Cerebellar nuclear complex (tissue), 1 donor: ENCODE measurements around the gene STH.

Experiments used
- DNase-seq, 2 experiments: peaks; one replicate each; lab custom pipeline; 2025; lab: John Stamatoyannopoulos, UW

STH gene

DNA sequence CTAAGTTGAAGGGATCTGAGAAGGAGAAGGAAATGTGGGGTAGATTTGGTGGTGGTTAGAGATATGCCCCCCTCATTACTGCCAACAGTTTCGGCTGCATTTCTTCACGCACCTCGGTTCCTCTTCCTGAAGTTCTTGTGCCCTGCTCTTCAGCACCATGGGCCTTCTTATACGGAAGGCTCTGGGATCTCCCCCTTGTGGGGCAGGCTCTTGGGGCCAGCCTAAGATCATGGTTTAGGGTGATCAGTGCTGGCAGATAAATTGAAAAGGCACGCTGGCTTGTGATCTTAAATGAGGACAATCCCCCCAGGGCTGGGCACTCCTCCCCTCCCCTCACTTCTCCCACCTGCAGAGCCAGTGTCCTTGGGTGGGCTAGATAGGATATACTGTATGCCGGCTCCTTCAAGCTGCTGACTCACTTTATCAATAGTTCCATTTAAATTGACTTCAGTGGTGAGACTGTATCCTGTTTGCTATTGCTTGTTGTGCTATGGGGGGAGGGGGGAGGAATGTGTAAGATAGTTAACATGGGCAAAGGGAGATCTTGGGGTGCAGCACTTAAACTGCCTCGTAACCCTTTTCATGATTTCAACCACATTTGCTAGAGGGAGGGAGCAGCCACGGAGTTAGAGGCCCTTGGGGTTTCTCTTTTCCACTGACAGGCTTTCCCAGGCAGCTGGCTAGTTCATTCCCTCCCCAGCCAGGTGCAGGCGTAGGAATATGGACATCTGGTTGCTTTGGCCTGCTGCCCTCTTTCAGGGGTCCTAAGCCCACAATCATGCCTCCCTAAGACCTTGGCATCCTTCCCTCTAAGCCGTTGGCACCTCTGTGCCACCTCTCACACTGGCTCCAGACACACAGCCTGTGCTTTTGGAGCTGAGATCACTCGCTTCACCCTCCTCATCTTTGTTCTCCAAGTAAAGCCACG, 28.3 kb downstream of the STH start:
- DNase-seq: no peak

DNA sequence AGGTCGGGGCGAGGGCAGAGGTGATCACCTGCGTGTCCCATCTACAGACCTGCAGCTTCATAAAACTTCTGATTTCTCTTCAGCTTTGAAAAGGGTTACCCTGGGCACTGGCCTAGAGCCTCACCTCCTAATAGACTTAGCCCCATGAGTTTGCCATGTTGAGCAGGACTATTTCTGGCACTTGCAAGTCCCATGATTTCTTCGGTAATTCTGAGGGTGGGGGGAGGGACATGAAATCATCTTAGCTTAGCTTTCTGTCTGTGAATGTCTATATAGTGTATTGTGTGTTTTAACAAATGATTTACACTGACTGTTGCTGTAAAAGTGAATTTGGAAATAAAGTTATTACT, 28.9 kb downstream of the STH start:
- DNase-seq: no peak

DNA sequence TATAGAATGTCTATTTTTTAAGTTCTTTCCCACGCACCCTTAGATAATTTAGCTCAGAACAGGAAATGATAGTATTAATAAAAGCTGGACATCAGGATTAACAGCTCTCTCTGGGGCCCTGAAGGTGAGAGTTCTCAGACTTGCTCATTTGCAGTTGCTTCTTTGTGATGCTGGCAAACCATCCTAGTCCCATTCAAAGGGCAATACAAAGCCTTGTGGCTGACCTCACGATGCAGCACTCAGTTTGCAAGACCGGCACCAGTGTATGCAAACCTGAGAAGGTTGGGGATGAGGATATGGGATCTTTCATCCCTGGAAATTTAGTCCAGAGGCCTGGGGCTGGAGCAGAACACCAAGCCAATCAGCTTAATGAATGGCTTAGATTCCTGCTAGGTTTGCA, 29.3 kb downstream of the STH start:
- DNase-seq: no peak

DNA sequence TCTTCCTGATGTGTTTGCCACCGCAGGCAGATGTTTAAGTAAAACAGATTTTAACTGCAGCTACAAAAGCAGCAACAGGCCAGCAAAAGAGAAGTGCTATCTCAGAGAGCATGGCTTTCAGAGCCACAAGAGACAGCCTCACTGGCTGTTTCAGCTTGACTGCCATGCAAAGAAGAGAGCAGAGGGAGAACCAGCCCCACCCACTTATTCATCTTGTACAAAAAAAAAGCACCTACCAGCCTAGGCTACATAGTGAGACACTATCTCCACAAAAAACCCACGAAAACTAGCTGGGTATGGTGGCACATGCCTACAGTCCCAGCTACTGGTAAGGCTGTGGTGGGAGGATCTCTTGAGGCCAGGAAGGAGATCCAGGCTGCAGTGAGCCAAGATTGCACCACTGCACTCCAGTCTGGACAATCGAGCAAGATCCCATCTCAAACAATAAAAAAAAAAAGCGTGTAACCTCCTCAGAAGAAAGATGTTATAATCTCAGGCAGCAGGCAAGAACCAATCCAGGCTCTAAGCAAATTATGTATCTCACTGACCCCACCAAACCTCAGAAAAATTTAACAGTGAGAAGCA, 30.0 kb downstream of the STH start:
- DNase-seq: no peak

DNA sequence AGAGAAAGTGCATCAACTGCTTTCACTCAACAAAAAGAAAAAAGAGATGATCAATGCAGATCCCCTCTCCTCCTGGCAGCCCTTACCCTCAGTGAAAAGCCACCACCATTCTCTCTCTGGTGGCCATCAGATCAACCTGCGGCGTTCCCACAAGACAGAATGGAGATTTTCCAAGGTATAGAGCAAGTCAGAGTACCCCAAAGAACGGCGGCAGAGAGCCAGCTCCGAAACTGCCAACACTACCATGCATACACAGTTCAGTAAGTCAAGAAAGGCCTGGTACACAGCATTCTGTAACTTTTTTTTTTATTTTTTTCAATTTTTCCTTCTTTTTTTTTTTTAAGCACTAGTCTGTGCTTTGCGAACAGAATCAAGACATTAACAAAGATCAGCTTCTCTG, 30.6 kb downstream of the STH start:
- no peak for DNase-seq

DNA sequence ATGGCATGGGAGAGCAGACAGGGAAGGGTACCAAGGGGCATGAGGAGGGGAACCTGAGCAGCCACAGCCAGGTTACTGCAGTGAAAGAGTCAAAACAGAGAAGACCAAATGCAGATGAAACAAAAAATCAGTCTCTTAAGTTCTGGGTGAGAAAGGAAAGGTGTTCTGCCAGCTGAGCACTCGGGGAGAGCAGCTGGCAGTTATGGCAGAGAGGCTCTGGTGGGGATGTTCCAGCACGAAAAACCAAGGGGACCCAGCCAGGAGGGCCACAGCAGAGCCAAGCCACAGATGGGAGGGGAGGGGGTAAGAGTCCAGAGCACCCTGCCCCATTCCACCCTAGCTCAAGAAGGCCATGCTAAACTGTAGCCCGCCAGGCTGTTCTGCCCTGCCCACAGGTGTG, 31.7 kb downstream of the STH start:
- no peak for DNase-seq

DNA sequence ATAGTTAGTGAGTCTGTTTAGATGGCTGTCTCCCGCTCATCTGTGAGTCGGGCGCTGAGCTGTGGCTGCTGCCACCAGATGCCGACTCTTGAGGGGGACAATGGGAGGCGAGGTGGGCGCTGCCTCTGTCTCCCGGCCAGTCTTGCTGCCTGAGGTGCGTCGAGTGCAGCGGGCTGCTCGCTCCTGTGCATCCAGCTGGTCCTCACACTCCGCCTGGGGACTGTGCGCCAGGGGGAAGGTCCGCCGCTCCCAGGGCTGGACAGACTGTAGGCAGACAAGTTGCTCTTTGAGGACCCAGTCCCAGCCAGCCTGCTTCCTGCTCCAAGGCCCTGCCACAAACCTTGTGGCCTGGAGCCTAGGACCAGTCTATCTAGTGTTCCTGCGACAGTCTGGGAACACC, 32.4 kb downstream of the STH start:
- DNase-seq: no peak

DNA sequence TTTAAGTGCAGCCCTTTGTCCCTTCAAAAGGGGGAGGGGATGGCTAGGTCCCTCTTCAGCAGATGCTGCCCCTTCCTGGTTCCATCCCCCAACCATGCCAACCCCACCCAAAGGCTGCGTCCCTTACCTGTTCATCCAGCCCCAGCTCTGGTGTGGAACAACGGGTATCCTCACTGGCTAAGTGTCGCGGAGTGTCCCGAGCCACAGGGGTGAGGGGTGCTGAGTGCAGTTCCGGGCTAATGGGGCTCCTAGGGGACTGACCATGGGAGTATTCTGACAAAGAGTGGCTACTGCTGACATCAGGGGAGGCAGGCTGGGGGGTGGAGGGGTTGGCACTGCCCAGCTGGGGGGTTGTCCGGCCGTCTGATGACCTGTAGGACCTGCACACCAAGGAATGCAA, 32.9 kb downstream of the STH start:
- DNase-seq: no peak

DNA sequence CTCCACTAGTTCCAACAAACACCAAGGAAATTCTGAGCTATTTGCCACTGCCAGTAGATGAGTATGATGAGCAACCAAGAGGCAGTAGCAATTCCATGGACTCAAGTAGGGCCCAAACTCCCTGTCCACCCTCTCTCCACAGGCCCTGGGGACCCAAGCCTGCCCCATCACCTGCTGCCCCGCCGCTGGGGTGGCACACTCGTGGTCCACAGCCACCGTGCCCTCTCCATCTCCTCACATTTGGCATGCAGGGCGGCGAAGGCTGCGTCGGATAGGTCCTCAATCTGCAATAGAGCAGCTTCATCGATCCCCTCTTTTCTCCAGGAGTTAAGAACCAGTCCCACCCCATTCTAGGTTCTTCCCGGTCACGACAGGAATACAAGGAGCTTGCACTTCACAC, 33.9 kb downstream of the STH start:
- DNase-seq: no peak

DNA sequence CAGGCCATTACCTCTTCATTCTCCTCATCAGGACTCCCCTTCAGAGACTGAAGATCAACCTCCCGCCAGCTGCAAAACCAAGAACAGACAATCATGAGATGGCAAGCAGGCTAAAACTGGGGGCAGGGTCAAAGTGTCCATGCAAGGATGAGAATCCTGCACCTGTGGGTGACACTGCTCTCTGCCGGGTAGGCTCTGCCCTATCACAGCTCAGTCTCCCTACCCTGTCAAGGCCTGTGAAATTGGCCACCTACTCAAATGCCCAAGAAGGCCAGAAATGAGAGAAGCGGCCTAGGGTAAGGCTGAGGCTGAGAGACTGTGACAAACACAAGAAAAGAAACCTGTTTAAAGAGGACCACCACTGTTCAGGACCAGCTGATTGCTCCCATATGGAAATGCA, 34.3 kb downstream of the STH start:
- DNase-seq: no peak

DNA sequence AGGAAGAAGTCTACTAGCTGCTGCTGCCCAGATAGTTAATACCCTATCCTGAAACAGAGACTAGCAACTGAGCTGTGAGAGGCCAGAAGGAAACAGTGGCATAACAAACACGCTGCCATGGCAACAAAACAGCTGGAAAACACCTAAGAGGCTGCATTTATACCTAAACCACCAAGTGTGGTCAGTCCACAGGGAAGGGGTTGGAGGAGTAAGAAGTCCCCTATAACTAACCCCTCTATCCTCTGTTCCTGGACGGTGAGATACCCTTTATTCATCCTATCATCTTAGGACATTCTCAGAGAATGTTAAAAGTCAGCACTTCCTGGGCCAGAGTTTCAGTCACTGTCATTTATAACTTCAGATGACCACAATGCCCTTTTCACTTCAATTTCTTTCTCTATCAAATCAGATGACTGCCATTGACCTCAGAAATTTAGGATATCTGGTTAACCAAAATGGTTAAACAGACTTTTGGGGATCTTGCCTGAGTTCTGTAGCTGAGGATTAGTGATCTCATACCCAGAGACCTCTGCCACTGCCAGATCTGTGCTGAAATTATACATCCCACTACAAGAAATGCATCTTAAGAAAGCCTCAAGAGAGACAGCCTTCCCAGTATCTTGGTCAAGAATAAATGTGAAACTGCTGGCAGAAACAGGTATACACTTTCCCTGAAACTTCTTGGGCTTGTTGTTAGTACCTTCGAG, 36.2 kb downstream of the STH start:
- no peak for DNase-seq

DNA sequence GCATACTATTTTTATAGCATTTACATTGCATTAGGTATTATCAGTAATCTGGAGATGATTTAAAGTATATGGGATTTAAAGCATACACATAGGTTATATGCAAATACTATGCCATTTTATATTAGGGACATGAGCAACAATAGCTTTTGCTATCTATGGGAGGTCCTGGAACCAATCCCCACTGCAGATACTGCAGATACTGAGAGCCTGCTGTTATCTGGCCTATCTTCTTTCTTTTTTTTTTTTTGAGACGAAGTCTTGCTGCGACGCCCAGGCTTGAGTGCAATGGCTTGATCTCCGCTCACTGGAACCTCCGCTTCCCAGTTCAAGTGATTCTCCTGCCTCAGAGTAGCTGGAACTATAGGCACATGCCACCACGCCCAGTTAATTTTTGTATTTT, 37.4 kb downstream of the STH start:
- peak in 1 of 2 experiments; percentile 47 for DNase-seq

DNA sequence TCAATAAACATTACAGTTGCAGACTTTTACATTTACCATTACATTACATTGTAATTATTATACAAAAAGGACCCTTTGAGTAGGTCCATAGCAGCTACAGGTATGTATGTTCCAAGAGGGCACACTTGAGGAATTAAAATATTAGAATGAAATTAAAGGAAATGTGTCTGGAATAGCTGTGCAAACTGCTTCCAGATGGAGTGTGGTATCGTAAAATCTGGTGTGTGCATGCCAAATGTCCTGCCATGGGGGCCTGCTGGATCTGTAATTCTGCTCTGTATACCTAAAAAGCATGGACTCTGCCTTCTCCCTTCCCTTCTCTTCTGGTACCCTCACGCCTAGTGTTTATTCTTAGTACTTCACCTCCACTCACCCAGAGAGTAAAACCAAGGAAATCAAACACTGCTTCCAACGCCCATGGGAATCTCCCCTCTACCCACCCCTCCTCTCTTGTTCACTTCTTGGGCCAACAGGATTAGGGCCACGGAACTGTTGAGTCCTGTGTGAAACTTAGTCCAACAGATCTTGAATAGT, 38.7 kb downstream of the STH start:
- no peak for DNase-seq

DNA sequence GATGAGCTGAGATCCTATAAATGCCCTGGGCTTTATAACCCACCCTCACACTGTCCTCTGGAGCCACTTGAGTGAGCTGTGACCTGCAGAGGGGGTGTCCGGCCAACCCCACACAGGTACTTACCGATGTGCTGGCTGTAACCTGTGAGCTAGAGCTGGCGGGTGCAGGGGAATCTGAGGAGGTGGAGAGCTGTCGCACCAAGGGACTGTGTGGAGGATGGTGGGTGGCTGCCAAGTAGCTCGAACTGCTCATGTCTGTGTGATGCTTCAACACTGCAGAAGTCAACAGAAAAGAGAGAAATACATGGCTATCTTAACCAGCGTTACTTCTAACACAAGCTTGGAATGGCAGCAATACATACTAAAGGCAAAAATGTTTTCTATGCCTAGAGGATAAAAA, 39.4 kb downstream of the STH start:
- DNase-seq: no peak

DNA sequence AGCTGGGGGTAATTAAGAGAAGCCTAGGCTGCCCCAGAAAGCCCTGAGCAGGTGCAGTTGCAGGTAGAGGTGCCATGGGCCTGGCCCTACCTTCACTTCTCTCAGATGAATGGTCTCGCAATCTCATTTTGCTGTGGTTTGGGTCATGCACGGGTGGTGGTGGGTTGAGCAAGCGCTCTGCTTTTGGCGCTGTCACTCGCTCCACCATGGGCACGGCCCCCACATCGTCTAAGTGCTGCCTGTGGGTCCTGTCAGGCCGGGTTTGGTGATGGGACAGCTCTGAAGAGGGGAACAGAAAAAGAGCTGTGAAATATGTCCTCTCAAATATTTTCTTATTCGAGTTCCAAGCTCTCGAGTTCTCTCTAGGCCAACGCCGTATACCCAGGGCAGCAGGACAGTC, 39.9 kb downstream of the STH start:
- DNase-seq: no peak

DNA sequence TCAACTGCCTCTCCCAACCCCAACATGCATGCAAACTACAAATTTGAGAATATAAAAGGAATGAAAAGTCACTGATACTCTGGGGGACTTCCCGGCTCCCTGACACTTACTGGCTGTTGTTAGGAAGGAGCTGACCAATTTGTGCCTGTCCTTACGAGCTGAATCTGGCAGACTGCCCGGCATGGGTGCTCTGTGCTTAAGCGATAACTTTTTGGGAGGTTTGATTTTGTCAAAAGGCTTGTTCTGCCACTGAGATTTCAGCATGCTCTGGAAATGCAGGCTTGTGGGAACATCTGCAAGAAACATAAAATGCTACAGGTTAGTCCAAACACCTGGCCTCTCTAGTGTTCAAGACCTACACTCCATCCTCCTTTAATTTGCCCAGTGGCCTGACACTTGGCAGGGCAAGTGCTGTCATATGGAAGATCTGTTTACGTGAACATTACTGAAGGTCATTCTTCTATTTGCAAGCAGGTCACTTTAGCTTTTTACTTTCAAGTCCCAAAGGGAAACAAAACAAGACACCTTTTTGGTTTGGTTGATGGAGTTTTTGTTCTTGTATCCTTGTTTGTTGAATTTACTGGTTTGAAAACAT, 40.6 kb downstream of the STH start:
- no peak for DNase-seq

DNA sequence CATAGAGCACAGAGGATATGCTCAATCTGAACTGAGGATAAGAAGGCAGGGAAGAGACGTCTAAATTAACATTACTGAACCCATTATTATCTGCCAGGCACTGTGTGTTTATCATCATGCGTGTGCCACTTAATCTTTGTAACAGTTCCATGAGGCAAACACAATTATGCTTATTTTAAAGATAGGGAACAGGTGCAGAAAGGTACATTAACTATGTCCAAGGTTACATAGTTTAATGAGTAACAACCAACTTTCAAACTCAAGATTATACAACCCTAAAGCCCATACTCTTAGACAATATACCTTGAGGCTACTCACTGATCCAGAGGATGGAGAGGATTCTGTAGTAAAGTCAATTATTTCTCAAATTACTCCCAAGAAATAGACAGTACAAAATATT, 43.2 kb downstream of the STH start:
- DNase-seq: no peak

DNA sequence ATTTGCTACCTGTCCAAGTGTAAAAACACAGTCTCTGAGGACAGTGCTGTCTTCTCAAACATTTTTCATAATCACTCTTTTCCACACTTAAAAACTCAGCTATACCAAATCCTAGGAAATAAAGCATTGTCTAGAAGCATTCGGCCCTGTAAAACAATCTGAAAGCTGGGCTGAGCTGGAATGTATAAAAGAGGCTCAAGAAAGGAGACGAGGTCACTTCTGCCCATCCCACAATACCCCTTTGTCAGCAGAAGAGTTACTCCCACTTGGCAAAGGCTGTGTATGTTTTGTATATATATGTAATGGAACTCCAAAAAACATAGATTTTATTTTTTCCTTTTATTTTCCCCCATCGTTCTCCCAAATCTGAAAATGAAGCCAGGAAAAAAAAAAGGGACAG, 43.9 kb downstream of the STH start:
- DNase-seq: no peak

DNA sequence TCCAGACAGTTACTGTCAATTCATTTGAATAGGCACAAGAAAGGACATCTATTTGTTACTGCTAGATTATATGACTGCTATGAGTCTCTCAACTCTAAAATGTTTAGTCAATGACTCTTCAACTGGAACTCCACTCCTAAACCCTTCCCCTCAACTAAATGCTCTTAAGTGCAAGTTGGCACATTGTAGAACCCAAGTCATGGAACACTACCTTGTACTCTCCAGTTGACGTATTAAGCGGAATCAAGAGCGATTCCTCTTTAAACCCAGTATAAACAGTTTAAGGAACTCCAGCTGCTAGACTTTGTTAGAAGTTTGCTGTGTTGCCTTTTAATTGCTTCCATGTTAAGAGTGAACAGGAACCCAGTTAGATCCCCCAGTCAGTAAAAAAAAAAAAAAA, 44.6 kb downstream of the STH start:
- no peak for DNase-seq

DNA sequence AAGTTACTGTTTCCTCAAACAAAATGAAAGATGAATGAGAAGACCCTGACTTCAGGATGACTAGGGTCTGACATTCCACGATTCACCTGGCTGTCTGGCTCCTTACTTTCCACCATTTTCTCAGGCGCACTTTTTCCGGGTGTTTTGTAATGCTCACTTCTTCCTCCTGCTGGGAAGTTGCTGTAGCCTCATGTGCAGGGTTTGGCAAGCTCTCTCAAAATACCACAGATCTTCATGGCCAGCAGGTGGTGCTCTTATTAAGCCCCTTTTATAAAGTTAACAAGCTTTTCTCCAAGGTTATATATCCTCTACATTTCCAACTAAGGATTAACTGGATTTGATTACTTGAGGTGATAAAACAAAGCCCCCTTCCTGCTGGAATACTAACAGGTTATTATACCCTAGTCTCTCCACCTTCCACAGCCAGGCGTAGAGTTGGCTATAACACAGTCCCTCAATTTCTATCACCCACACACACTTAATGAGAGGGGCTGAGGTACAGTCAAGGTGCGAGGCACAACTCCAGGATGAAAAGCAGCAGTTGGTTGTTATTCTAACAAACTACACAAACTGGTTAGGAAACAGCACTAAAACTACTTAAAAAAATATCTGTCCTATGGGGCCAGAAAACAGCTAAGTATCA, 45.4 kb downstream of the STH start:
- peak in 1 of 2 experiments; percentile 23 for DNase-seq

DNA sequence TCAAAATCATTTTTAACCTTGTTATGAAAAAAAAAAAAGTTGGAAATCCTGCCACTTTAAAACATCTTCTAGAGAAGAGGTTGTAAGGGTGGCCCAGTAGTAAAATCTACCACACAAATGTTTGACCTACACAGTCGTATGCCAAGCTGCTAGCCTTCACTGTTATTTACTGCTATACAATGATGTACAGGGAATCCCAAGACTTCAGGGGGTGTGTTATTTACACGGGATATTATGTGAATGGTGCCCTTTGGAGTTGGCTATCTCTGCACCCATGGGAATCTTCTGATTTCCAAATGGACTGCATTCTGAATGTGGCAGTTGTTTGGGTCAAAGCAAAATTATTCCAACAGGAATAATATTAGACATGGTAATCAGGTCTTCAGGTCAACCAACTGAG, 45.9 kb downstream of the STH start:
- DNase-seq: no peak

DNA sequence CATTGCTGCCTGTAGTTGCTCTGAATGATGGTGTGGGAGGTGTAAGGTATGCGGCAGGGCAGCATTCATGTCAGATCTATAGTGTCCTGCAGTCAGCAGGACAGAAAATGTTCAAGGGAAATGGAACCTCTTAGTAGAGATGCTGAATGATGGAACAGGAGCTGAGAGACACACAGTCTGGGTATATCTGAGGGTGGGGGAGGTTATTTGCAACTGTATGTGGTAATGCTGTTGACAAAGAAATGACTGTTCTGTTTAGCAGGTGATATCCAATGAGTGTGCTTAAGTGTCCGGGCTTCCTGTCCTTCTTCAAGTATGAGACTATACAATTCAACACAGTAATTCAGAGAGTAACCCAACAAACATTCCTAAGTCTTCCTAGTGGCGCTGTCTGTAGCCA, 46.6 kb downstream of the STH start:
- no peak for DNase-seq
